Measurements from ENCODE around the gene MIF4GD.
A peak's percentile ranks its signal among the peaks of the same experiment; 100 is the strongest.
"Not testable (repeated sequence)": the region's sequence is repeated elsewhere in the genome, so short reads cannot be mapped to it uniquely, and the experiment has no call there.

MIF4GD gene

DNA sequence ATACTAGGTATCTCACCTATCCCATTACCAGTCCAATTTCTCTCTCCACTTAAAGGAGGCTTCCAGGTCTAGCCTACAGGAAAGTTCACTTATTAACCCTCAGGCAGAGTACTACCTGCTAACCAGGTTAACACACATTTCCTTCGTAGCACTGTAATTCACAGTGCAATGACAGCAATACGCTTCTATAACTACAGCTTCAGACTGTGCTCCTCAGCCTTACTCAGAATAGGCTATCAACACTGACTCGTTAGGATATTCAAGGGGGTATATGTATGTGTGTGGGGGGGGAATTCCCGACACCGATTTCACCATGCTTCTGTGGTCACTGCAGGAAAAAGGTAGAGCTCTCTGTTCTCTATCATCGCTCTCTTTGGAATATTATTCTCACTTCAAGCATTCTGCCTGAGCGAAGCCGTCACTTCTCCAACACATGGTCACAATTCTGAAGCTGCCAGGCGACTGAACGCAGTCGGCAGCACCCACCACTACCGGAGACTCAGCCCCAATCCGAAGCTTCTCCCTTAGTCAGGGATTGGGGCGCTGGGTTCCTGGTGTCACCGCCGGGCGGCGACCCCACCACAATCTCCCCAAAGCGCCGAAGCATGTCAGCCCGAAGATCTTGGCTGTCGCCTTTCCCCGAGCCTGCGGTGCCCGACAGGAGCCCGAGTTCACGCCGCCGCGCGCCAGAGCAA is 10.2 kb downstream of the MIF4GD start:
- DNase-seq (ENCODE audit: low spot score) = no peak

DNA sequence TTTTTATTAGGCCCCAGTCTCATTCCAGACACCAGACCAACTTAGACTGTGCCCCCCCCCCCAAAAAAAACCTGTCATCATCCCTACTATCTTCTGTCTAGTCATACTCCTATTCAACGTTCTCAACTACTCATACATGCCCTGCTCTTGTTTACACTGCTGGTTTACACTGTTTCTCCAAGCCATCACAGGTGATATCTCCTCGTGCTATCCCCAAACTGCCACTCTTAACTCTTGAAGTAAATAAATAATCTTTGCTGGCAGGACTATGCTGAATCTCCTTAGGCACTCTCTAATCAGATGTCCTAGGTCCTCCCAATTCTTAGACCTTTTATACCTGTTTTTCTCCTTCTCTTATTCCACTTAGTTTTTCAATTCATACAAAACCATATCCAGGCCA is 13.8 kb downstream of the MIF4GD start:
- not testable (repeated sequence) for DNase-seq (ENCODE audit: low spot score)

- not testable (repeated sequence) for DNase-seq (ENCODE audit: low spot score)
Measured at GRCh38 chr17:75255954-75256698, 14.9 kb downstream of the MIF4GD start.

DNA sequence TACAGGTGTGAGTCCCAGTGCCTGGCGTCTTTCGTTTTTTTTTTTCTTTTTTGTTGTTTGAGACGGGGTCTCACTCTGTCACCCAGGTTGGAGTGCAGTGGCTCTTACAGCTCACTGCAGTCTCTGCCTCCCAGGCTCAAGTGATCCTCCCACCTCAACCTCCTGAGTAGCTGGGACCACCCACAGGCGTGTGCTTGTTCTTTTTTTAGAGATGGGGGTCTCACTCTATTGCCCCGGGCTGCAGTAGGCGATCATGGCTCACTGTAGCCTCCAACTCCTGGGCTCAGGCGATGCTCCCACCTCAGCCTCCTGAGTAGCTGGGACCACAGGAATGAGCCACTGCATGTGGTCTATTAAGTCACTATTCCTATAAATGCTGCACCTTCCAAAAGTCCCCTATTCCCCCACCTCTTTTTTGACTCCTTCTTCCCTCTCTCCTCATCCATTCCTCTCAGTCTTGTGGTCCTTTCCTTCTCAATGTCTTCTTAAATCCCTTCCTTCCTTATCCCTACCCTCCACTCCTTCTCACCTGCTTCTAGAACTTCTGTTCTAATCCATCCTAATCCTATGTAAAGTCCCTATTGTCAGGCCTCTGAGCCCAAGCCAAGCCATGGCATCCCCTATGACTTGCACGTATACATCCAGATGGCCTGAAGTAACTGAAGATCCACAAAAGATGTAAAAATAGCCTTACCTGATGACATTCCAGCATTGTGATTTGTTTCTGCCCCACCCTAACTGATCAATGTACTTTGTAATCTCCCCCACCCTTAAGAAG is 18.8 kb downstream of the MIF4GD start:
- no peak for DNase-seq (ENCODE audit: low spot score)

DNA sequence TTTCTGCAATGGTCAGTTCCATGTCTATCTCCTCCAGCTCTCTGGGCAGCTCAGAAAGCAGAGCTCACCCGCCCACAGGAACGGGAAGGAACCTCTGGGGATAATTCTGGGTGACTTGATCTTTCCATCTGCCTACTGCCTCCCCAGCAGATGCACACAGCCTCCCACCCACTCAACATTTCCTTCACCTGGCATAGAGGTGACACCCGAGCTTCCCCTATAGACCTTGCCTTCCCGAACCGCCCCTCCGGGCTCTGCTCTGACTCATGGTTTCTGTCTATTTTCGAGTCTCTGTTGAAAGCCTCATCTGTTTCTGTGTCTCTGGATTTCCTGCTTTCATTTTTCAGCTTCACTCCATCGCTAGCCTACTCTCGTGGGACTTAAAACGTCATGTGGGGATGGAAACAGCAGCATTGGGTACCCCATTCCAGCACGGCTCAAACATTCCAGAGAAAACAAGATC is 21.0 kb downstream of the MIF4GD start:
- DNase-seq (ENCODE audit: low spot score) = peak; percentile 69

GRCh38 chr17:75249564-75249963 is 21.5 kb downstream of the MIF4GD start:
- DNase-seq (ENCODE audit: low spot score) = no peak

- no peak for DNase-seq (ENCODE audit: low spot score)
Measured at GRCh38 chr17:75246404-75246803, 24.6 kb downstream of the MIF4GD start.

GRCh38 chr17:75245011-75245410 is 26.0 kb downstream of the MIF4GD start:
- DNase-seq (ENCODE audit: low spot score) = no peak

GRCh38 chr17:75244133-75244866 is 26.7 kb downstream of the MIF4GD start:
- no peak for DNase-seq (ENCODE audit: low spot score)

GRCh38 chr17:75242461-75243042 is 28.5 kb downstream of the MIF4GD start:
- no peak for DNase-seq (ENCODE audit: low spot score)

DNA sequence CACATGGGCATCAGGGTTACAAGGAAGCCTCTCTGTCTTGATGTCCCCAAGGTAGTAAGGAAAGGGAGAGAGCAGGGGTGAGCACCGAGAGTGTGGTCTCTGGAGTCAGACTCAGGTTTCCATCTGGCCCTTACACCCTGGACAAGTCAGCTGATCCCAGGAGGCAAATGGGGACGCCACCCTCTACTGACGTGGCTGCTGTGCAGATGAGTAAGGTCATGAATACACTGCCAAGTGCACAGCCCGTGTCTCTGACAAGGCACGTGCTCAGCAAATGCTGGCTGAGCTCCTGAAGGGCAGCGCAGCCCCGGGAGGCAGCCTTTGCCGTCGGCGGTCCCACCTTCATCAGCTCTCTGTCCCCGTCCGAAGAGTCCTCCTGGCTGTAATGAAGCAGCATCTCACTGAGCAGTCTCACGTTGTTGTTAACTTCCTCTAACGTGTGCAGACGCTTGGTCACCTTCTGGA is 29.0 kb downstream of the MIF4GD start:
- DNase-seq (ENCODE audit: low spot score) = peak; percentile 85

GRCh38 chr17:75241502-75241901 is 29.5 kb downstream of the MIF4GD start:
- no peak for DNase-seq (ENCODE audit: low spot score)

DNA sequence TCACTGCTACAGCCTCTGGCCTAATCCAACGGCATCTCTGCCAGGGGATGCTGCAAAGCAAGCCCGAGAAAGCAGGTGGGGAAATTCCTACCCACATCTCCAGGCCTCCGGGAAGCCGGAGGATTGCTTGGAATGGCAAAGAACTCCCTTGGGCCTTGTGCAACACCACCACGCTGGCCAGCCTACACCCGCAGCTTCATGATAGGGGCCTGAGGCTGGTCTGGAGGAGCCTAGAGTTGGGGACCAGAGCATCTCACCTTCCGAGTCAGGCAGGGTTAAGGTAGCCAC is 29.9 kb downstream of the MIF4GD start:
- peak; percentile 68 for DNase-seq (ENCODE audit: low spot score)

DNA sequence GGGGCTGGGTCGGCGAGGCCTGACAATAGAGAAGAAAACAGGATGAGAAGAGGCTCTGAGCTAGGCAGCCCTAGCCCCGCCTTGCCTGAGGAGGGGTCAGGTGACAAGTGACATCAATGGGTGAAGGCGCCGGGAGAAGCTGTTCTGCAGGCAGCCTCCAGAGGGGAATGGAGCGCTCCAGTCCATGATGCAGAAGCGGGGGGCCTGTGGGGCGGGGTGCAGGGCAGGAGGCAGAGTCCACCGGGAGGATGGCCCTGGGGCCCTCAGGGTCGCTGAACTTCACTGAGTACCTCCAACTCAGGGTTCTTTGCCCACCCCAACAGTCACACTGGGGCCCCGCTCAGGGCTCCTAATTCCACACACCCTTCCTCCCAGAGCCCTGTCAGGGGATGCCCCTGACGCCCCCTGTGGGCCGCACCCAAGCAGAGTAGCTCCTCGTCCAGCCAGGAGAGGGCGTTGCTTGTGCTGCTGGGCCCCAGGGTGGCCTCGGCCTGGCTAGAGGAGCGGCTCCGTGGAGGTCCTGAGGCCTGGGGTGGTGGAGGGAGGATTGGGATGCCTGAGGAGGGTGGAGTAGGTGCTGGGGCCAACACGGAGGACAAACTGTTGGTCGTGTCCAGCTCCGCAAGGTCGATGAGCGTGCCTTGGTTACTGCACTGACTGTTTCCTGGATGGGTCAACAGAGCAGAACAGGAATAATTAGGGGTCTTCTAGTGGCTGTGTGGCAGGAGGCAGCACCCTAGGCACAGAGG is 30.5 kb downstream of the MIF4GD start:
- peak; percentile 65 for DNase-seq (ENCODE audit: low spot score)

GRCh38 chr17:75239778-75240393 is 31.1 kb downstream of the MIF4GD start:
- no peak for DNase-seq (ENCODE audit: low spot score)

- no peak for DNase-seq (ENCODE audit: low spot score)
Measured at GRCh38 chr17:75239214-75239613, 31.8 kb downstream of the MIF4GD start.

DNA sequence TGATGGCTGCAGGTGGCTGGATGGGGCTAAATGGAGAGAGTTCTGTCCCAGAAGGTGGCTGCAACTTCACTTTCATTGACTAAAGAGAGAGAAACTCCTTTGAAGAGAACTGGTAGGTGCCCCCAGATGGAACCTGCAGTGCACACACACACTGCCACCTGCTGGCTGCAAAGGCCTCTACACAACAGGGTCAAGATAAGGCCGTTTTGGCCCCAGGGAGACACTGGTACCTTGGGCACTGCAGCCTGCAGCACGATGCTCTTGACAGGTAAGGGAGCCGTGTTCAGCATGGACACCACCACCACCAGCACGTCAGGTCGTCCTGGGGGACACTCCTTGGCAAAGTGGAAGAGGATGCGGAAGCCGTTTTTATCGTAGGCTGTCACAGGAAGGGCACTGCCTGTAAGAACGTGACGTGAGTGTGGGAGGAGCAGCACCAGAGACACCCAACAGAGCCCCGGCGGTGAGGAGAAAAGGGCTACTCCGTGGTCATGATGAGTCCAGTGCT is 32.3 kb downstream of the MIF4GD start:
- peak; percentile 83 for DNase-seq (ENCODE audit: low spot score)

DNA sequence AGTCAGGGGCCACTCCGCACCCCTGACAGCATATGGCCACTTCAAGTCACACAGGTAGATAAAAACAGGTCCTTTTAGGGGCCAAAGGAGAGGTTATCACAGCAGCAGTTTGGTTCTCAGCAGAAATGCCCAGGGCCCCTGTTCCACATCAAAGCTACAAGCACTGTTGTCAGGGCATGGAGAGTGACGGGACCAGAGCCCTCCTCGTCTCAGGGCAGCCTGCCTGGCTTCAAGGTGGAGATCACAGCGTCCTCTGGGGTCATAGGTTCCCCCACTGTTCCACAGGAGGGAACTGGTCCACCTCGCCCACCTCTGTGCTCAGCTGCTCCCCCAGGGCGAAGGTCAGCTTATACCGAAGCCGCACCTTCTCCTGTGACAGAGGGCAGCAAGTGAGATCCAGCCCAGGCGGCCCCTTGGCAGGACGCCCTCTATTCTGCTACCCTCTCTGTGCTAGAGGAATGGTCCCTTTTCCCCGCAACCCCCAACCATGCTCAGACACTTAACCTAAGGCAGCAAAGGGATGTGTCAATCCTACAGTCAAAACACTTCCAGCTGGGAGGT is 32.9 kb downstream of the MIF4GD start:
- no peak for DNase-seq (ENCODE audit: low spot score)

DNA sequence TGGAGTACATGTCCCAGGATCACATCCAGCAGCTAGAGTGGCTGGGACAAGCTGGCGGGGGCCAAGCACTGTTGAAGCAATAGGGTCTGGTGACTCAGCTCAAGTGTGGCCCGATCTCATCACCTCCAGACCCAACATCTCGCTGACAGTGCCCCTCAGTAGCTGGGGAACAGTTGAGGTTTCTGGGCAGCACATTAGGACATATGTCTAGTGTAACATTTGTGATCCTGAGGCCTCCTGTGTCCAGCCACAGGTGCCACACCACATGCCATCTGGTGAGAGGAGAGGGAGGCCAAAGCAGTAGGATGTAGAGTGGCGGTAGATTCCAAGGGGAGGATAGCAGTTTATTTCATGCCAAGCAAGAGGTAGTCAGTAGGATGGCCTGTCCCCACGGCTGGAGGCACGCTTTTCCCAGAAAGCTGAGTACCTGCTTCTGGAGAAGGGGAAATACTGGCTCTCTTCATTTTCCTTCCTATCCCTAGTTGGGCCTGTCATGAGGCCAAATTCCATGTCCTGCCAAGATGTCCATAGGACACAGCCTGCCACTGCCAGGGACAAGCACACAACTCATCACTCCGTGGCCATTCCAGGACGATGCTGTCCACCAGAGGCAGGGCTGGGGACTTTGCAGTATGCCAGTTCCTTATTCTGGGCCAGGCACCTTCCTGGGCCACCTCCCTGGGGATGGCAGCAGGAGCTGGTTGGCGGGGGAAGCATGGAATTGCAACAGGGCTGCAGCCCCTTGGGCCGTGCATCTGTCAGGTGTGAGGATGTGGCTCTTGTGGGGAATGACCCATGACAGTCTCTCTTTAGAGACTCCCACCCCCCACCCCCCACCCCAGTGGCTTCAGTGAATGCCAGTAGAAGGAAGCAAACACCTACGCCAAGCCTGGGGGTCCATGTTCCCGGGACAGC is 33.7 kb downstream of the MIF4GD start:
- DNase-seq (ENCODE audit: low spot score) = no peak

Measured in AG20443 (cell line).